Prostate gland (tissue), 2 donors: ENCODE data around the gene SUV39H1.

Experiments
- CTCF ChIP-seq, 4 experiments: fragments of 200-600 bp in 2 of 4; fragments of 450-650 bp in 2 of 4; sonication (generic) in 2 of 4; IDR thresholded peaks; 1 replicate in 3 of 4; 2 replicates in 1 of 4; pipeline ENCODE4 v1.5.1; 2016 to 2019; ENCODE audit warnings: antibody characterized with exemption in 4 of 4, mild to moderate bottlenecking in 2 of 4, moderate library complexity in 2 of 4
- POLR2A ChIP-seq: fragments of 450-650 bp; IDR thresholded peaks from one replicate; pipeline ENCODE4 v1.6.1; 2016; ENCODE audit warnings: antibody characterized with exemption, mild to moderate bottlenecking

GRCh38 chrX:48711929-48712505, 15.5 kb downstream of the SUV39H1 start:
- TF ChIP-seq POLR2A (no peak), CTCF (IDR thresholded peaks at IDR 0.05) (no peak)
